K562 (cell line): ENCODE measurements around the gene ACKR2. TPM values are rescaled to one million over a fixed set of nuclear protein-coding genes. Genes with fewer than 3 reads are reported as not detected.

ENCODE experiments used
- ATAC-seq: fragments of 200-7000 bp; cut with Tn5 transposase; 3 replicates; pipeline ENCODE4 v1.9.1; 2020; ENCODE audit warnings: moderate library complexity
- BruUV-seq: library from RNA; stranded (reverse); fragments of 400-500 nt; replicated peaks from 2 replicates; lab custom pipeline; 2021; lab: Mats Ljungman, UMichigan
- CTCF ChIA-PET: fragments of 300-600 bp; formaldehyde crosslinking; extraction: SDS; loops from one replicate; lab custom pipeline; 2021; ENCODE audit warnings: low intra/inter-chr PET ratio; lab: Yijun Ruan, JAX
- POLR2A ChIA-PET: fragments of 300-600, 350-650 bp; sonication (Branson Sonifier 250); formaldehyde crosslinking; extraction: SDS; loops from one replicate; lab custom pipeline; 2021; ENCODE audit warnings: antibody characterized with exemption, inconsistent platforms; lab: Yijun Ruan, JAX
- DNase-seq, 4 experiments: peaks; one replicate each; pipeline versions ENCODE4 v3.0.0 to v3.0.0-alpha.2; 2011 to 2018; ENCODE audit warnings: low spot score in 3 of 4, mixed read lengths in 3 of 4; ENCODE audit errors: extremely low read depth in 1 of 4
- FAIRE-seq: peaks from 2 replicates; lab custom pipeline; 2011; peaks lifted over from hg19 to GRCh38; lab: Jason Lieb, UNC
- H2AFZ ChIP-seq: 2 replicates; pipeline ENCODE4 v1.6.0; 2011; ENCODE audit warnings: low read depth, low read length, control low read depth, inconsistent platforms
- H3K27ac ChIP-seq: fragments of 200-600 bp; 3 replicates; pipeline ENCODE4 v1.8.0; 2011; ENCODE audit warnings: low read depth, mild to moderate bottlenecking, control low read depth, inconsistent platforms, low read length, moderate library complexity, mixed read lengths; ENCODE audit errors: extremely low read depth
- H3K27me3 ChIP-seq, 2 experiments: fragments of 300-600 bp in 1 of 2; 2 replicates in 1 of 2; 3 replicates in 1 of 2; pipeline versions ENCODE4 v1.6.0 to v1.8.0; 2011; ENCODE audit warnings: inconsistent platforms in 2 of 2, low read length in 2 of 2, mild to moderate bottlenecking in 1 of 2, mixed read lengths in 1 of 2, moderate library complexity in 1 of 2; ENCODE audit not compliant: control insufficient read depth in 2 of 2, insufficient read depth in 2 of 2
- H3K36me3 ChIP-seq: fragments of 300-600 bp; 3 replicates; pipeline ENCODE4 v1.8.0; 2011; ENCODE audit warnings: mild to moderate bottlenecking, low read length, inconsistent platforms; ENCODE audit not compliant: control insufficient read depth, insufficient read depth
- H3K4me1 ChIP-seq, 2 experiments: fragments of 200-600 bp in 1 of 2; replicated peaks in 1 of 2; 2 replicates in 1 of 2; 3 replicates in 1 of 2; pipeline versions ENCODE4 v1.5.1 to v1.8.0; 2011; ENCODE audit warnings: inconsistent platforms in 2 of 2, low read length in 2 of 2, mild to moderate bottlenecking in 1 of 2, mixed read lengths in 1 of 2, moderate library complexity in 1 of 2; ENCODE audit not compliant: control insufficient read depth in 2 of 2, insufficient read depth in 2 of 2
- H3K4me2 ChIP-seq: 2 replicates; pipeline ENCODE4 v1.6.1; 2011; ENCODE audit warnings: low read length, control low read depth, inconsistent platforms, mixed read lengths; ENCODE audit not compliant: insufficient read depth
- H3K4me3 ChIP-seq: fragments of 200-600 bp; sonication (generic), shearing (Covaris generic); 2 replicates; pipeline ENCODE4 v1.5.1; 2016; ENCODE audit warnings: control low read depth, inconsistent platforms
- H3K79me2 ChIP-seq: fragments of 200-600 bp; 3 replicates; pipeline ENCODE4 v1.8.0; 2011; ENCODE audit warnings: low read length, inconsistent platforms; ENCODE audit not compliant: control insufficient read depth, insufficient read depth
- H3K9ac ChIP-seq, 2 experiments: 2 replicates each; pipeline versions ENCODE4 v1.6.0 to v1.6.1; 2011; ENCODE audit warnings: low read depth in 2 of 2, low read length in 2 of 2, control low read depth in 1 of 2, inconsistent platforms in 1 of 2, mild to moderate bottlenecking in 1 of 2, mixed read lengths in 1 of 2; ENCODE audit not compliant: insufficient read depth in 1 of 2
- H3K9me1 ChIP-seq: one replicate; pipeline ENCODE4 v1.6.0; 2011; ENCODE audit warnings: inconsistent platforms, mild to moderate bottlenecking, low read length, moderate library complexity; ENCODE audit not compliant: control insufficient read depth, insufficient read depth
- H3K9me3 ChIP-seq: replicated peaks from 2 replicates; pipeline ENCODE4 v1.5.1; 2011; ENCODE audit warnings: low read depth, low read length, inconsistent platforms; ENCODE audit not compliant: control insufficient read depth, insufficient read depth
- H4K20me1 ChIP-seq: replicated peaks from 2 replicates; pipeline ENCODE4 v1.6.1; 2011; ENCODE audit warnings: low read length, inconsistent platforms, mixed read lengths; ENCODE audit not compliant: control insufficient read depth, insufficient read depth
- BACH1 ChIP-seq: fragments of 200-800 bp; sonication (Bioruptor generic); IDR thresholded peaks from 2 replicates; pipeline ENCODE4 v1.6.1; 2016; ENCODE audit warnings: missing genetic modification characterization, missing compliant biosample characterization
- HDAC3 ChIP-seq: fragments of 450-650 bp; IDR thresholded peaks from 2 replicates; pipeline ENCODE4 v1.6.1; 2018; ENCODE audit warnings: borderline replicate concordance, mild to moderate bottlenecking, moderate library complexity; ENCODE audit not compliant: partially characterized antibody
- HLTF ChIP-seq: fragments of 450-650 bp; IDR thresholded peaks from 2 replicates; pipeline ENCODE4 v1.6.1; 2016
- JUNB ChIP-seq: fragments of 450-650 bp; formaldehyde crosslinking; conservative IDR thresholded peaks from 2 replicates; pipeline ENCODE4 v1.4.0; 2020; ENCODE audit warnings: mild to moderate bottlenecking
- RBM25 ChIP-seq: fragments of 200-400 bp; formaldehyde crosslinking; IDR thresholded peaks from 2 replicates; pipeline ENCODE4 v1.6.1; 2018; ENCODE audit warnings: low read length, low read depth, moderate library complexity; ENCODE audit not compliant: severe bottlenecking
- SMAD4 ChIP-seq: fragments of 250-450 bp; sonication (Bioruptor Pico); conservative IDR thresholded peaks from 2 replicates; pipeline ENCODE4 v1.8.0; 2021; ENCODE audit warnings: inconsistent platforms, mild to moderate bottlenecking, moderate library complexity
- TCF3 ChIP-seq: sonication (generic); formaldehyde crosslinking; IDR thresholded peaks from 2 replicates; pipeline ENCODE4 v1.4.0; 2020; ENCODE audit warnings: mild to moderate bottlenecking, missing genetic modification reagents
- ZNF121 ChIP-seq: sonication (generic); formaldehyde crosslinking; conservative IDR thresholded peaks from 2 replicates; pipeline ENCODE4 v1.8.0; 2022; ENCODE audit warnings: missing genetic modification reagents
- ZNF134 ChIP-seq: fragments of 250-450 bp; sonication (Bioruptor Pico); conservative IDR thresholded peaks from 2 replicates; pipeline ENCODE4 v1.4.0; 2020
- ZNF384 ChIP-seq: IDR thresholded peaks from 2 replicates; pipeline ENCODE4 v1.6.1; 2012; ENCODE audit warnings: low read depth, low read length, improper control_type of control experiment
- ZNF696 ChIP-seq: fragments of 250-450 bp; sonication (Bioruptor Pico); conservative IDR thresholded peaks from 2 replicates; pipeline ENCODE4 v1.4.0; 2020; ENCODE audit warnings: mild to moderate bottlenecking, moderate library complexity
- ZSCAN32 ChIP-seq: fragments of 450-650 bp; formaldehyde crosslinking; IDR thresholded peaks from 2 replicates; pipeline ENCODE4 v1.4.0; 2020; ENCODE audit warnings: mild to moderate bottlenecking, moderate library complexity
- WGBS: fragments of 100-300 bp; shearing (Covaris generic); methylation state at CpG from one replicate; pipeline ENCODE4 v1.1.6; 2016; ENCODE audit warnings: low coverage, mixed read lengths; ENCODE audit not compliant: insufficient coverage; ENCODE audit errors: missing lambda C conversion rate; 5-methylcytosine and 5-hydroxymethylcytosine counted together
- in situ Hi-C: fragments of 300-500 bp; cut with MboI; formaldehyde crosslinking; loops from 4 replicates; pipeline ENCODE4 v1.15.0; 2018; ENCODE audit warnings: inconsistent platforms, mixed read lengths
- intact Hi-C: fragments of 100-400 bp; cut with micrococcal nuclease; formaldehyde crosslinking; loops from 2 replicates; pipeline ENCODE4 v1.14.2; 2022
- polyA plus RNA-seq, 8 experiments: library from polyadenylated mRNA; depleted of rRNA in 4 of 8; stranded (reverse) in 5 of 8; unstranded in 3 of 8; fragments of >200 nt; fragmentation: Nextera tagmentation in 2 of 8; fragmentation: Illumina TruSeq in 1 of 8; extraction: Ambion mirVana in 2 of 8; extraction: Trizol in 1 of 8; gene quantifications; 2 replicates each; pipeline versions ENCODE4 v1.2.1 to v1.2.3, GENCODE V29; 2011 to 2014; ENCODE audit warnings: inconsistent platforms in 1 of 8, missing spikeins in 1 of 8
- total RNA-seq, 7 experiments: library from RNA; depleted of rRNA in 6 of 7; stranded (reverse); fragments of >200 nt in 6 of 7; fragmentation: Illumina TruSeq in 2 of 7; extraction: Trizol in 2 of 7; gene quantifications; 2 replicates each; pipeline versions ENCODE4 v1.2.1 to v1.2.3, GENCODE V29; 2011 to 2021; ENCODE audit warnings: low replicate concordance in 1 of 7
- TF ChIP-seq, protein P1 (sequence below): fragments of 250-450 bp; sonication (Bioruptor Pico); IDR thresholded peaks from 2 replicates; pipeline ENCODE4 v1.9.0; 2021; ENCODE audit warnings: mild to moderate bottlenecking, inconsistent platforms
- TF ChIP-seq, protein P2 (sequence below), 2 experiments: fragments of 250-450 bp in 1 of 2; fragments of 450-650 bp in 1 of 2; sonication (Bioruptor Pico) in 1 of 2; IDR thresholded peaks; 2 replicates each; pipeline versions ENCODE4 v1.6.1 to v1.8.0; 2016 to 2021; ENCODE audit warnings: mild to moderate bottlenecking in 2 of 2, moderate library complexity in 2 of 2, missing compliant biosample characterization in 1 of 2, missing genetic modification characterization in 1 of 2

The ACKR2 gene
- total and polyA plus RNA-seq, 9 of the 15 experiments (the other 6 are each of a cell fraction or from before 2014, with no cell fraction given) = 0.03 to 0.69 (median 0.25) TPM; not detected in 1

DNA sequence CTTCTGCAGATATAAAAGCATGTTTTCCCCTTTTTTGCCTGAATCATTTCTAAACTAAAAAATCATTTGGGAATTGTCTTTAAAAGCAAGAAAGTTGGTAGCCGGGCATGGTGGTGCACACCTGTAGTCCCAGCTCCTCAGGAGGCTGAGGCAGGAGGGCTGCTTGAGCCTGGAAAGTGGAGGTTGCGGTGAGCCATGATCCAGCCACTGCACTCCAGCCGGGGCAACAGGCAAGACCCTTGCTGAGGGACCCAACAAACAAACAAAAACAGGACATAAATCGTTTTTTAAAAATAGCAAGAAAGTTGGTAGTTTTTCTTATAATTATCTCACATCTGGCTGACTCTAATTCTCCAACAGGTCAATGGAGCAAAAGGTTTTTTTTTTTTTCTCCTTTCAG is 7.5 kb upstream of the ACKR2 start:
- Histone ChIP-seq H3K79me2 (peaks cover 53% of the 10 kb centered on the region), H3K4me2 (no peak overlapping the region), H3K27me3 (no peaks in the 10 kb centered on the region), H3K9me1 (no peaks in the 10 kb centered on the region), H2AFZ (no peak overlapping the region), H4K20me1 (no peaks in the 10 kb centered on the region), H3K36me3 (peaks cover 27% of the 10 kb centered on the region; the same call in 2 of the 3 replicates), H3K9me3 (no peaks in the 10 kb centered on the region), H3K27ac (no peak overlapping the region; the same call in 2 of the 3 replicates), H3K4me1 (peaks cover 20 to 26% of the 10 kb centered on the region in 2 experiments; a peak in 4 of 5 replicates), H3K4me3 (no peak overlapping the region), H3K9ac (peak overlapping the region; percentile 81 to 90; a peak in 3 of 4 replicates)
- no TSS peak for BruUV-seq
- ATAC-seq = no peak
- in situ Hi-C loops = no loop called here
- 60% methylated on average over 4 of the region's 4 CpGs for WGBS
- intact Hi-C loops = no loop called here
- ChIA-PET POLR2A (no interaction called here), CTCF (no interaction called here)
- TF ChIP-seq RBM25 (peak; percentile 19), ZNF384 (0 out of 2 replicates have a peak, but pooled peaks have one; percentile 68), HLTF (no peak), ZSCAN32 (CRISPR knock-in tag) (no peak), ZNF121 (peak; percentile 70)
- no peak for FAIRE-seq
- no peak for DNase-seq

DNA sequence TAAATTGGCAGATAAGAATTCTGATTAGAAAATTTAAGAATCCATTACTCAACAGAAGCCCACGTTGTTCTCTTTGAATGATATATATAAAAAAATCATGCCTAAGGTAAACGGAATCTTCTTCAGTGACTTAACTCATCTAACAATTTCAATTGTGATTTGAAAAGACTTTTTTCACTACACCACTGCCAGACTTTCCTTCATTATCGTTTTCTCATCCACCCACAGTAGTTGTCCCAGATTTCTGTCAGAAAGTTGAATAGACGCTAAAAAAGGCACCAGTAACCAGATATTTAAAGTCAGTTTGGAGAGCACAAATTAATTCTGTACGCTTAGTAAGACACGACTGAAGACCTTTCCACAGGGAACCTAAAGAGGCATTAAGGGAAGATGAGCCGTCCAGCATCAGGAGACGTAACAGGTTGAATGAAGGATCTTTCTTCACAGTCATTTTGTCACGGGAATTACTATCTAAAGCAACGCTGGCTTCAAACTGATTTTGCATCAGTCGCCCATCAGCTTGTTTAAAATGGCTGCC is 6.3 kb upstream of the ACKR2 start:
- no peak for DNase-seq
- peaks cover 20 to 26% of the 10 kb centered on the region in 2 experiments; a peak in 4 of 5 replicates for H3K4me1 ChIP-seq
- no peaks in the 10 kb centered on the region for H3K9me3 ChIP-seq
- H3K9me1 ChIP-seq = no peaks in the 10 kb centered on the region
- in situ Hi-C loops (no loop called here), intact Hi-C loops (no loop called here)
- ATAC-seq = no peak
- WGBS = 4% methylated on average over 11 of the region's 11 CpGs
- ChIA-PET POLR2A (interaction anchor here (0.6 to 3.0 kb wide), 13 partner anchors 9 to 828 kb away, joined by 3 to 19 read pairs (median 4); partner anchors contain the start of gene CYP8B1), CTCF (no interaction called here)
- peaks cover 27% of the 10 kb centered on the region; the same call in 2 of the 3 replicates for H3K36me3 ChIP-seq
- peak overlapping the region; percentile 70 for H2AFZ ChIP-seq
- H3K4me3 ChIP-seq = peak overlapping the region; percentile 75
- peak overlapping the region; percentile 83 for H3K27ac ChIP-seq
- H3K27me3 ChIP-seq = no peaks in the 10 kb centered on the region
- BruUV-seq = no TSS peak
- H3K79me2 ChIP-seq = peaks cover 53% of the 10 kb centered on the region
- no peaks in the 10 kb centered on the region for H4K20me1 ChIP-seq
- H3K4me2 ChIP-seq = peak overlapping the region; percentile 88
- peak; percentile 32 for FAIRE-seq
- peak overlapping the region; percentile 90 to 99 for H3K9ac ChIP-seq
- TF ChIP-seq ZNF696 (CRISPR knock-in tag) (no peak), SMAD4 (CRISPR knock-in tag) (peak; percentile 50), ZNF134 (CRISPR knock-in tag) (peak; percentile 85), BACH1 (0 out of 2 replicates have a peak, but pooled peaks have one; percentile 35), HDAC3 (no peak), JUNB (CRISPR knock-in tag) (no peak), TCF3 (CRISPR knock-in tag) (no peak)
- TF ChIP-seq, protein P1, sequence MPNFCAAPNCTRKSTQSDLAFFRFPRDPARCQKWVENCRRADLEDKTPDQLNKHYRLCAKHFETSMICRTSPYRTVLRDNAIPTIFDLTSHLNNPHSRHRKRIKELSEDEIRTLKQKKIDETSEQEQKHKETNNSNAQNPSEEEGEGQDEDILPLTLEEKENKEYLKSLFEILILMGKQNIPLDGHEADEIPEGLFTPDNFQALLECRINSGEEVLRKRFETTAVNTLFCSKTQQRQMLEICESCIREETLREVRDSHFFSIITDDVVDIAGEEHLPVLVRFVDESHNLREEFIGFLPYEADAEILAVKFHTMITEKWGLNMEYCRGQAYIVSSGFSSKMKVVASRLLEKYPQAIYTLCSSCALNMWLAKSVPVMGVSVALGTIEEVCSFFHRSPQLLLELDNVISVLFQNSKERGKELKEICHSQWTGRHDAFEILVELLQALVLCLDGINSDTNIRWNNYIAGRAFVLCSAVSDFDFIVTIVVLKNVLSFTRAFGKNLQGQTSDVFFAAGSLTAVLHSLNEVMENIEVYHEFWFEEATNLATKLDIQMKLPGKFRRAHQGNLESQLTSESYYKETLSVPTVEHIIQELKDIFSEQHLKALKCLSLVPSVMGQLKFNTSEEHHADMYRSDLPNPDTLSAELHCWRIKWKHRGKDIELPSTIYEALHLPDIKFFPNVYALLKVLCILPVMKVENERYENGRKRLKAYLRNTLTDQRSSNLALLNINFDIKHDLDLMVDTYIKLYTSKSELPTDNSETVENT = no peak
- TF ChIP-seq, protein P2, sequence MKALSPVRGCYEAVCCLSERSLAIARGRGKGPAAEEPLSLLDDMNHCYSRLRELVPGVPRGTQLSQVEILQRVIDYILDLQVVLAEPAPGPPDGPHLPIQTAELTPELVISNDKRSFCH (CRISPR knock-in tag; IDR thresholded peaks at IDR 0.05) = no peak
- TF ChIP-seq, protein P2 (tag; IDR thresholded peaks at IDR 0.05) = no peak
